GM21737 (cell line): ENCODE measurements around the gene DTWD2.
"Not testable (repeated sequence)": the region's sequence is repeated elsewhere in the genome, so short reads cannot be mapped to it uniquely, and the experiment has no call there.

Experiments
- ATAC-seq: cut with Tn5 transposase; IDR thresholded peaks from one replicate; pipeline ENCODE4 v1.9.1; 2021; ENCODE audit warnings: mild to moderate bottlenecking, moderate library complexity; ENCODE audit not compliant: unreplicated experiment

DTWD2 gene

GRCh38 chr5:118952992-118953651 is 35.2 kb downstream of the DTWD2 start:
- no peak for ATAC-seq

- not testable (repeated sequence) for ATAC-seq
Observed at GRCh38 chr5:118952306-118952705, 36.0 kb downstream of the DTWD2 start.

GRCh38 chr5:118950354-118950753 is 38.0 kb downstream of the DTWD2 start:
- not testable (repeated sequence) for ATAC-seq

GRCh38 chr5:118946138-118946800 is 42.1 kb downstream of the DTWD2 start:
- no peak for ATAC-seq

GRCh38 chr5:118937393-118938061 is 50.8 kb downstream of the DTWD2 start:
- no peak for ATAC-seq

- ATAC-seq = no peak
Observed at GRCh38 chr5:118933703-118934102, 54.6 kb downstream of the DTWD2 start.

- ATAC-seq = no peak
Observed at GRCh38 chr5:118931564-118931963, 56.8 kb downstream of the DTWD2 start.

GRCh38 chr5:118924006-118924389 is 64.3 kb downstream of the DTWD2 start:
- ATAC-seq = no peak

GRCh38 chr5:118923295-118924005 is 64.9 kb downstream of the DTWD2 start:
- no peak for ATAC-seq

- no peak for ATAC-seq
Observed at GRCh38 chr5:118921866-118922265, 66.5 kb downstream of the DTWD2 start.

- no peak for ATAC-seq
Observed at GRCh38 chr5:118919016-118919415, 69.3 kb downstream of the DTWD2 start.

GRCh38 chr5:118918232-118918631 is 70.1 kb downstream of the DTWD2 start:
- no peak for ATAC-seq

- not testable (repeated sequence) for ATAC-seq
Observed at GRCh38 chr5:118907536-118907935, 80.8 kb downstream of the DTWD2 start.

GRCh38 chr5:118906947-118907346 is 81.4 kb downstream of the DTWD2 start:
- no peak for ATAC-seq

- ATAC-seq = no peak
Observed at GRCh38 chr5:118905196-118905595, 83.2 kb downstream of the DTWD2 start.

- ATAC-seq = no peak
Observed at GRCh38 chr5:118902656-118903438, 85.5 kb downstream of the DTWD2 start.

GRCh38 chr5:118894709-118895108 is 93.6 kb downstream of the DTWD2 start:
- no peak for ATAC-seq

GRCh38 chr5:118891252-118891651 is 97.1 kb downstream of the DTWD2 start:
- no peak for ATAC-seq

- ATAC-seq = no peak
Observed at GRCh38 chr5:118889165-118889564, 99.2 kb downstream of the DTWD2 start.

- no peak for ATAC-seq
Observed at GRCh38 chr5:118888556-118888955, 99.8 kb downstream of the DTWD2 start.

- ATAC-seq = no peak
Observed at GRCh38 chr5:118883362-118883761, 105.0 kb downstream of the DTWD2 start.
